CD4-positive, alpha-beta memory T cell (primary cell): Measurements from ENCODE around the gene ATP8B2. TPM values are rescaled to one million over a fixed set of nuclear protein-coding genes. Genes with fewer than 3 reads are reported as not detected.

Experiments
- CTCF ChIA-PET: fragments of 350-600 bp; sonication (Branson Sonifier 250); formaldehyde crosslinking; loops from one replicate; lab custom pipeline; 2021; ENCODE audit warnings: inconsistent platforms; ENCODE audit not compliant: partially characterized antibody; lab: Charles Lee
- POLR2A ChIA-PET: fragments of 350-600 bp; sonication (Branson Sonifier 250); formaldehyde crosslinking; loops from one replicate; lab custom pipeline; 2021; ENCODE audit not compliant: partially characterized antibody; lab: Charles Lee
- DNase-seq, 5 donors: peaks; one replicate each; pipeline versions ENCODE4 v3.0.0 to v3.0.0-alpha.2; 2020 to 2022; ENCODE audit warnings: mixed read lengths in 1 of 5
- H3K27ac ChIP-seq: one replicate; pipeline ENCODE4 v1.7.0; 2013; ENCODE audit warnings: low read depth, low read length
- H3K27me3 ChIP-seq: 2 replicates; pipeline ENCODE4 v1.7.0; 2013; ENCODE audit warnings: mild to moderate bottlenecking, low read length, moderate library complexity; ENCODE audit not compliant: insufficient read depth
- H3K36me3 ChIP-seq: 2 replicates; pipeline ENCODE4 v1.7.0; 2013; ENCODE audit warnings: mild to moderate bottlenecking, low read length, moderate library complexity; ENCODE audit not compliant: insufficient read depth
- H3K4me1 ChIP-seq: 2 replicates; pipeline ENCODE4 v1.7.0; 2013; ENCODE audit warnings: mild to moderate bottlenecking, low read length, moderate library complexity; ENCODE audit not compliant: insufficient read depth
- H3K4me3 ChIP-seq, 2 donors: one replicate each; pipeline ENCODE4 v1.7.0; 2013; ENCODE audit warnings: low read length in 2 of 2, mild to moderate bottlenecking in 1 of 2
- H3K9me3 ChIP-seq, 2 donors: one replicate each; pipeline ENCODE4 v1.7.0; 2013; ENCODE audit warnings: low read length in 2 of 2, control low read depth in 1 of 2; ENCODE audit not compliant: control insufficient read depth in 1 of 2
- H3K27ac Mint-ChIP-seq, 7 donors: one replicate each; pipeline ENCODE4 v1.8.0; 2020 to 2021; ENCODE audit warnings: mixed read lengths in 7 of 7, mild to moderate bottlenecking in 6 of 7, inconsistent platforms in 3 of 7, moderate library complexity in 3 of 7
- H3K27me3 Mint-ChIP-seq, 2 donors: one replicate each; pipeline ENCODE4 v1.8.0; 2020 to 2021; ENCODE audit warnings: mixed read lengths in 2 of 2
- H3K36me3 Mint-ChIP-seq, 2 donors: one replicate each; pipeline ENCODE4 v1.8.0; 2020 to 2021; ENCODE audit warnings: mixed read lengths in 2 of 2, inconsistent platforms in 1 of 2, mild to moderate bottlenecking in 1 of 2
- H3K4me1 Mint-ChIP-seq, 4 donors: one replicate each; pipeline ENCODE4 v1.8.0; 2020 to 2021; ENCODE audit warnings: mixed read lengths in 4 of 4, mild to moderate bottlenecking in 1 of 4
- H3K4me3 Mint-ChIP-seq, 8 donors: one replicate each; pipeline ENCODE4 v1.8.0; 2020 to 2021; ENCODE audit warnings: mixed read lengths in 8 of 8, mild to moderate bottlenecking in 7 of 8, moderate library complexity in 6 of 8, inconsistent platforms in 3 of 8
- H3K9me3 Mint-ChIP-seq, 8 donors: one replicate each; pipeline ENCODE4 v1.8.0; 2020 to 2021; ENCODE audit warnings: mixed read lengths in 8 of 8, mild to moderate bottlenecking in 5 of 8, inconsistent platforms in 3 of 8, moderate library complexity in 1 of 8
- intact Hi-C: fragments of 100-400 bp; cut with micrococcal nuclease; formaldehyde crosslinking; loops from one replicate; pipeline ENCODE4 v1.15.1; 2023
- polyA plus RNA-seq, 2 donors: library from polyadenylated mRNA; unstranded; fragments of 300-500 nt; fragmentation: Illumina TruSeq; gene quantifications; one replicate each; pipeline ENCODE4 v1.2.3, GENCODE V29; 2021
- total RNA-seq, 2 experiments: library from RNA; stranded (reverse); gene quantifications; one replicate each; pipeline ENCODE4 v1.2.3, GENCODE V29; 2021

ATP8B2 gene
- total and polyA plus RNA-seq, 4 experiments from 2014 or later: 53.5 to 186 (median 141) TPM

DNA sequence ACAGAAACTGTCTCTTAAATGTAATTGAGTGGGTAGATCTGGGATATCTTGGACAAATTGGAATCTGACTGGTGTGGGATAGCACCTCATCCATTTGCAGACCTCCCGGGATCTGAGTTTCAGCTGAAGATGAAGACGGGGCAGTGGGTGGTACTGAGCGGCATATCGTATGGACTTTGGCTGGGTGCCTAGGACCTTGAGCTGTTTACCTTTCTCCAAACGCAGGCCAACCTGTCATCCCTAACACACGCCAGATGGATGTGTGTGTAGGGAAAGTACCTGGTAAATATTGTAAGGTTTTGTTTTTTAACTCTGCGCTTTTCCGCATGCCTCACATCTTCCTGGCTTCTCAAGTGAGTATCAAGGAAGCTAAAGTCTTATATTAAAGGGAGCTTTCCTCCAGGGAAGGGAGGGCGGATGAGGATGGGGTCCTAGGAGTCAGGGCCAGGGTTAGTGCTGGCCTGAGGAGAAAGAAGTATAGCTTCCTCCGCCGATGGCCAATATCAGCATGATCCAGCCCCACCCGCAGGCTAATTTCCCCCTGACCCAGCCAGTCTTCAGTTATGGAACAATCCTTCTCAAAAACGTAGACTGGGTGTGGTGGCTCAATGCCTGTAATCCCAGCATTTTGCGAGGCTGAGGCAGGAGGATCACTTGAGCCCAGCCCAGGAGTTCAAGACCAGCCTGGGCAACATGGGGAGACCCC is 26.2 kb downstream of the ATP8B2 start:
- H3K4me1 ChIP-seq: peaks cover 66% of the 10 kb centered on the region
- H3K9me3 ChIP-seq: no peaks in the 10 kb centered on the region
- Mint-ChIP-seq H3K27ac (peak overlapping the region; percentile 28 to 92 (median 76)), H3K36me3 (peaks cover 26 to 37% of the 10 kb centered on the region in 2 donors), H3K4me1 (peaks cover 36 to 74% (median 52%) of the 10 kb centered on the region in 4 donors), H3K27me3 (no peaks in the 10 kb centered on the region), H3K4me3 (peak overlapping the region in 5 of 8 donors; percentile 48 to 94 (median 60)), H3K9me3 (peaks cover 0 to 2% (median 0%) of the 10 kb centered on the region in 8 donors)
- H3K27ac ChIP-seq: no peak overlapping the region
- intact Hi-C loops: loop anchor here (2.0 kb wide), 3 partner anchors 27 to 79 kb away; partner anchors contain the start of genes ATP8B2 and HAX1
- H3K36me3 ChIP-seq: peaks cover 29% of the 10 kb centered on the region
- DNase-seq: peak in 1 of 5 donors; percentile 19
- no peaks in the 10 kb centered on the region for H3K27me3 ChIP-seq
- CTCF ChIA-PET: interaction anchor here (0.7 to 20.2 kb wide), 12 partner anchors 9 to 155 kb away, joined by 3 to 543 read pairs (median 5); partner anchors contain the start of genes ATP8B2 and HAX1
- POLR2A ChIA-PET: interaction anchor here (0.7 to 23.5 kb wide), 15 partner anchors 9 to 112 kb away, joined by 3 to 728 read pairs (median 5); partner anchors contain the start of genes ATP8B2 and IL6R
- no peak overlapping the region for H3K4me3 ChIP-seq

GRCh38 chr1:154352245-154352580 is 26.9 kb downstream of the ATP8B2 start:
- H3K4me3 ChIP-seq: peak overlapping the region; percentile 69 to 77
- peak overlapping the region; percentile 51 for H3K27ac ChIP-seq
- peak in 1 of 5 donors; percentile 22 for DNase-seq
- peaks cover 0 to 2% (median 0%) of the 10 kb centered on the region in 8 donors for H3K9me3 Mint-ChIP-seq
- H3K9me3 ChIP-seq: no peaks in the 10 kb centered on the region
- H3K27me3 ChIP-seq: no peaks in the 10 kb centered on the region
- ChIA-PET POLR2A (interaction anchor here (0.6 to 23.5 kb wide), 14 partner anchors 10 to 132 kb away, joined by 3 to 728 read pairs (median 6); partner anchors contain the start of genes ATP8B2, IL6R and UBAP2L), CTCF (interaction anchor here (0.8 to 20.2 kb wide), 18 partner anchors 8 to 527 kb away, joined by 3 to 543 read pairs (median 5); partner anchors contain the start of gene ATP8B2)
- H3K4me1 Mint-ChIP-seq: peaks cover 33 to 67% (median 48%) of the 10 kb centered on the region in 4 donors
- H3K36me3 Mint-ChIP-seq: peaks cover 21 to 33% of the 10 kb centered on the region in 2 donors
- peak overlapping the region; percentile 38 to 96 (median 90) for H3K27ac Mint-ChIP-seq
- H3K4me1 ChIP-seq: peaks cover 59% of the 10 kb centered on the region
- intact Hi-C loops: loop anchor here (2.0 kb wide), 3 partner anchors 27 to 79 kb away; partner anchors contain the start of genes ATP8B2 and HAX1
- no peaks in the 10 kb centered on the region for H3K27me3 Mint-ChIP-seq
- peaks cover 25% of the 10 kb centered on the region for H3K36me3 ChIP-seq
- peak overlapping the region; percentile 84 to 95 (median 92) for H3K4me3 Mint-ChIP-seq

DNA sequence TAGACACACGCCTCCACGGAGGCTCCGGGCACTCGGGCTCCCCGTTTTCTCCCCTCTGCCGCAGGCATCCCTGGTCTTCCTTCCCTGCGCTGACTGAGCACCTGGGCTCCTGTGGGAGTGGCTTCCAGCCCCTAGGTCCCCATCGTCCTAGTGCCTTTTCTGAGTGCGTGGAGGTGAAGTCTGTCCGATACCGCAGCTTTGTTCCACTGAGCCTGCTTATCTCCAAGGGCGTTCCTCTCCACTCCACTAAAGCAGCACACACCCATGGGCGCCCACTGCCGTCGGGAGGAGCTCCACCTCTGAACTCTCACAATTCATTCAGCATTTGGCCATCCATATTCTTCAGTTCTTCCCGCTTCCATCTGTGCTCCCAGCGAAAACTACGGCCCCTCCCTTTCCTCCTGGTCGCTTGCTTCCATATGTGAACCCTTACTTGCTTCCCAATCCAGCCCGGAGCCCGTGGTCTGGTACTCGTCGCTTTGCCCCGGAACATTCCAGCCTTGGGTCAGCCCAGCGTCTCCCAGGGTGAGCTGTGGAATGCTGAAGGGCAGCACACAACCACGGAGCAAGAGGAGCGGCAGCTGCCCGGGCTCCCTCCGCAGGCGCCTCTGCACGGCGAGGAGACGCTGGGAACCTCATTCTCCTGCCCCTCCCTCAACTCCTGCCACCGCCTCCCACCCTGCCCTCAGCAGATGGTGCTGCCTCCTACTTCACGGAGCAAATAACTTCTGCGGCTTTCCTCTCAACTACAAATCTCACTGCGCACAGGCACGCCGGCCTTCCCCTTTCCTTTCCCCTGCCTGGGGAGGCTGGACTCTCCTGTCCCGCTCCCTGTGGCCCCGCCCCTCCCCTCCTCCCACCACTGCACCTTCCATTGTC is 27.5 kb downstream of the ATP8B2 start:
- DNase-seq: peak; percentile 44 to 68 (median 48)
- peak overlapping the region; percentile 51 for H3K27ac ChIP-seq
- H3K4me1 ChIP-seq: peaks cover 54% of the 10 kb centered on the region
- no peaks in the 10 kb centered on the region for H3K27me3 ChIP-seq
- H3K36me3 ChIP-seq: peaks cover 20% of the 10 kb centered on the region
- intact Hi-C loops: loop anchor here (1.0 to 2.0 kb wide), 5 partner anchors 28 to 125 kb away; partner anchors contain the start of genes ATP8B2 and HAX1
- H3K9me3 Mint-ChIP-seq: peaks cover 0 to 2% (median 0%) of the 10 kb centered on the region in 8 donors
- CTCF ChIA-PET: interaction anchor here (0.8 to 20.2 kb wide), 26 partner anchors 9 to 526 kb away, joined by 3 to 543 read pairs (median 5); partner anchors contain the start of gene ATP8B2
- H3K36me3 Mint-ChIP-seq: peaks cover 16 to 27% of the 10 kb centered on the region in 2 donors
- H3K4me3 Mint-ChIP-seq: peak overlapping the region; percentile 84 to 95 (median 92)
- POLR2A ChIA-PET: interaction anchor here (0.6 to 23.5 kb wide), 15 partner anchors 10 to 132 kb away, joined by 3 to 728 read pairs (median 5); partner anchors contain the start of genes ATP8B2, IL6R and UBAP2L
- peak overlapping the region; percentile 38 to 96 (median 90) for H3K27ac Mint-ChIP-seq
- H3K4me1 Mint-ChIP-seq: peaks cover 30 to 61% (median 44%) of the 10 kb centered on the region in 4 donors
- H3K9me3 ChIP-seq: no peaks in the 10 kb centered on the region
- H3K27me3 Mint-ChIP-seq: no peaks in the 10 kb centered on the region
- peak overlapping the region; percentile 69 to 77 for H3K4me3 ChIP-seq

GRCh38 chr1:154353460-154353904 is 28.2 kb downstream of the ATP8B2 start:
- peak in 3 of 5 donors; percentile 37 to 58 (median 49) for DNase-seq
- Histone ChIP-seq H3K9me3 (no peaks in the 10 kb centered on the region), H3K27ac (peak overlapping the region; percentile 51), H3K36me3 (peaks cover 14% of the 10 kb centered on the region), H3K27me3 (no peaks in the 10 kb centered on the region), H3K4me3 (peak overlapping the region in 1 of 2 donors; percentile 69), H3K4me1 (peaks cover 47% of the 10 kb centered on the region)
- intact Hi-C loops: loop anchor here (1.0 to 2.0 kb wide), 5 partner anchors 29 to 125 kb away; partner anchors contain the start of genes ATP8B2 and HAX1
- Mint-ChIP-seq H3K9me3 (peaks cover 0 to 2% (median 0%) of the 10 kb centered on the region in 8 donors), H3K4me1 (peaks cover 27 to 54% (median 41%) of the 10 kb centered on the region in 4 donors), H3K4me3 (peak overlapping the region; percentile 84 to 95 (median 92)), H3K27me3 (no peaks in the 10 kb centered on the region), H3K27ac (peak overlapping the region; percentile 38 to 96 (median 90)), H3K36me3 (peaks cover 10 to 21% of the 10 kb centered on the region in 2 donors)
- ChIA-PET CTCF (interaction anchor here (0.8 to 20.2 kb wide), 22 partner anchors 10 to 126 kb away, joined by 3 to 543 read pairs (median 4); partner anchors contain the start of gene ATP8B2), POLR2A (interaction anchor here (0.9 to 23.5 kb wide), 8 partner anchors 11 to 112 kb away, joined by 3 to 728 read pairs (median 12); partner anchors contain the start of genes ATP8B2 and IL6R)

GRCh38 chr1:154353966-154354365 is 28.6 kb downstream of the ATP8B2 start:
- POLR2A ChIA-PET: interaction anchor here (1.1 to 23.5 kb wide), 4 partner anchors 11 to 111 kb away, joined by 4 to 728 read pairs (median 84); partner anchors contain the start of genes ATP8B2 and IL6R
- peak overlapping the region in 5 of 7 donors; percentile 2 to 88 (median 60) for H3K27ac Mint-ChIP-seq

GRCh38 chr1:154358519-154358918 is 33.2 kb downstream of the ATP8B2 start:
- no peaks in the 10 kb centered on the region for H3K27me3 Mint-ChIP-seq
- H3K4me1 Mint-ChIP-seq: peaks cover 6 to 13% (median 12%) of the 10 kb centered on the region in 4 donors
- no peaks in the 10 kb centered on the region for H3K36me3 ChIP-seq
- no peaks in the 10 kb centered on the region for H3K36me3 Mint-ChIP-seq
- CTCF ChIA-PET: interaction anchor here (20.2 kb wide), 1 partner anchor 28 kb away, joined by 543 read pairs; the partner anchor contains the start of gene ATP8B2
- no peak for DNase-seq
- H3K27ac Mint-ChIP-seq: no peak overlapping the region
- no peaks in the 10 kb centered on the region for H3K9me3 Mint-ChIP-seq
- POLR2A ChIA-PET: interaction anchor here (2.0 kb wide), 1 partner anchor 28 kb away, joined by 5 read pairs; no protein-coding TSS in a partner anchor
- no peak overlapping the region for H3K4me3 ChIP-seq
- no peak overlapping the region for H3K27ac ChIP-seq
- peaks cover 6% of the 10 kb centered on the region for H3K4me1 ChIP-seq
- intact Hi-C loops: no loop called here
- H3K4me3 Mint-ChIP-seq: no peak overlapping the region
- no peaks in the 10 kb centered on the region for H3K9me3 ChIP-seq
- H3K27me3 ChIP-seq: no peaks in the 10 kb centered on the region

More at GRCh38 chr1:154353966-154354365, 28.6 kb downstream of the ATP8B2 start:
- no peaks in the 10 kb centered on the region for H3K9me3 ChIP-seq
- Mint-ChIP-seq H3K4me1 (peaks cover 27 to 49% (median 37%) of the 10 kb centered on the region in 4 donors), H3K9me3 (peaks cover 0 to 2% (median 0%) of the 10 kb centered on the region in 8 donors), H3K36me3 (peaks cover 6 to 17% of the 10 kb centered on the region in 2 donors), H3K4me3 (peak overlapping the region in 7 of 8 donors; percentile 49 to 95 (median 88)), H3K27me3 (no peaks in the 10 kb centered on the region)
- peaks cover 9% of the 10 kb centered on the region for H3K36me3 ChIP-seq
- no peaks in the 10 kb centered on the region for H3K27me3 ChIP-seq
- H3K4me3 ChIP-seq: no peak overlapping the region
- no peak overlapping the region for H3K27ac ChIP-seq
- peaks cover 42% of the 10 kb centered on the region for H3K4me1 ChIP-seq
- no peak for DNase-seq
- intact Hi-C loops: loop anchor here (1.0 to 2.0 kb wide), 5 partner anchors 29 to 124 kb away; partner anchors contain the start of genes ATP8B2 and HAX1
- CTCF ChIA-PET: interaction anchor here (0.8 to 20.2 kb wide), 19 partner anchors 10 to 126 kb away, joined by 3 to 543 read pairs (median 4); partner anchors contain the start of gene ATP8B2
